Measurements from ENCODE around the gene RAB8A. TPM values are rescaled to one million over a fixed set of nuclear protein-coding genes. Genes with fewer than 3 reads are reported as not detected.
A peak's percentile ranks its signal among the peaks of the same experiment; 100 is the strongest.

The RAB8A gene
- total and polyA plus RNA-seq, 9 of the 15 experiments (the other 6 are each of a cell fraction or from before 2014, with no cell fraction given), result 11.2 to 102 (median 53.2) TPM

DNA sequence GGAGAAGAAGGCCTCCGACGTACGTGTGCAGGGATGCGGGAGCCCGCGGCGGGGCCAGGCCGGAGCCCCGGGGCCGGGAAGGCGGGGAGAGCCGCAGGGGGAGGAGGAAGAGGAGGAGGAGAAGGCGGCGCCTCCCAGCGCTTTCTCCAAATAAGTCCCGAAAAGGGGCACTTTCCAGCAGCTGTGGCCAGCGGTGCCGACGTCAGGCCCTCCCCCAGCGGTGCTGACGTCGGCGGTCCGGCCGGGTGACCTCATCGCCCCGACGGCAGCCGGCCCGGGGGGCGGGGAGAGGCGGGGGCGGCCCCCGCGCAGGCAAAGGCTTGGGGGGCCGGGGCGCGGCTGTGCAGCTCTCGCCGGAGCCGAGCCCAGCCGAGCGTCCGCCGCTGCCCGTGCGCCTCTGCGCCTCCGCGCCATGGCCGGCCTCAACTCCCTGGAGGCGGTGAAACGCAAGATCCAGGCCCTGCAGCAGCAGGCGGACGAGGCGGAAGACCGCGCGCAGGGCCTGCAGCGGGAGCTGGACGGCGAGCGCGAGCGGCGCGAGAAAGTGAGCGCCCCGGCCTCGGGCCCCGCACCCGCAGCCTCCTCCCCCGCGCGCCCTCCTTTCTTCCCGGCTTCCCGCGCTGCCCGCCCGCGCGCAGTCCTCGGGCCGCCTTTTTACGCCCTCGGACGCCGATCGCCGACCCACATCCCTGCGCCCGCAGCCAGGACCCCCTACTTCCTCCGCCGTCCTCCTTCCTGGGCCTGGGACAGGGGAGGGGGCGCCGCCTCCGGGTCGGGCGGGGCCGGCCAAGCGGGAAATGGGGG, 35.3 kb upstream of the RAB8A start, which contains the start of gene TPM4 (continued):
- TF ChIP-seq, protein P1, sequence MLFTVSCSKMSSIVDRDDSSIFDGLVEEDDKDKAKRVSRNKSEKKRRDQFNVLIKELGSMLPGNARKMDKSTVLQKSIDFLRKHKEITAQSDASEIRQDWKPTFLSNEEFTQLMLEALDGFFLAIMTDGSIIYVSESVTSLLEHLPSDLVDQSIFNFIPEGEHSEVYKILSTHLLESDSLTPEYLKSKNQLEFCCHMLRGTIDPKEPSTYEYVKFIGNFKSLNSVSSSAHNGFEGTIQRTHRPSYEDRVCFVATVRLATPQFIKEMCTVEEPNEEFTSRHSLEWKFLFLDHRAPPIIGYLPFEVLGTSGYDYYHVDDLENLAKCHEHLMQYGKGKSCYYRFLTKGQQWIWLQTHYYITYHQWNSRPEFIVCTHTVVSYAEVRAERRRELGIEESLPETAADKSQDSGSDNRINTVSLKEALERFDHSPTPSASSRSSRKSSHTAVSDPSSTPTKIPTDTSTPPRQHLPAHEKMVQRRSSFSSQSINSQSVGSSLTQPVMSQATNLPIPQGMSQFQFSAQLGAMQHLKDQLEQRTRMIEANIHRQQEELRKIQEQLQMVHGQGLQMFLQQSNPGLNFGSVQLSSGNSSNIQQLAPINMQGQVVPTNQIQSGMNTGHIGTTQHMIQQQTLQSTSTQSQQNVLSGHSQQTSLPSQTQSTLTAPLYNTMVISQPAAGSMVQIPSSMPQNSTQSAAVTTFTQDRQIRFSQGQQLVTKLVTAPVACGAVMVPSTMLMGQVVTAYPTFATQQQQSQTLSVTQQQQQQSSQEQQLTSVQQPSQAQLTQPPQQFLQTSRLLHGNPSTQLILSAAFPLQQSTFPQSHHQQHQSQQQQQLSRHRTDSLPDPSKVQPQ (CRISPR knock-in tag; IDR thresholded peaks at IDR 0.05; ENCODE audit: borderline replicate concordance), result no peak
- TF ChIP-seq RAD51 (IDR thresholded peaks at IDR 0.05; ENCODE audit: borderline replicate concordance, low read depth) (no peak), EGR1 (conservative IDR thresholded peaks at IDR 0.05) (peak; percentile 81), TSC22D4 (tag; IDR thresholded peaks at IDR 0.05) (no peak), SIN3B (IDR thresholded peaks at IDR 0.05; ENCODE audit: low read depth) (0 out of 2 replicates have a peak, but pooled peaks have one; percentile 18), POLR2AphosphoS5 (IDR thresholded peaks at IDR 0.05; ENCODE audit: control insufficient read depth, insufficient read depth, low read depth, low read length) (peak; percentile 29; the same call in 1 of the 2 replicates), ZBTB17 (CRISPR knock-in tag; IDR thresholded peaks at IDR 0.05) (0 out of 2 replicates have a peak, but pooled peaks have one; percentile 52), GABPA (tag; conservative IDR thresholded peaks at IDR 0.05; ENCODE audit: low read depth) (peak; percentile 59), MAZ (CRISPR knock-in tag; conservative IDR thresholded peaks at IDR 0.05 in 1 of 2, IDR thresholded peaks at IDR 0.05 in 1 of 2) (peak; percentile 45 to 97), FOSL1 (tag; conservative IDR thresholded peaks at IDR 0.05) (peak; percentile 72), RBFOX2 (IDR thresholded peaks at IDR 0.05; ENCODE audit: low read depth, low read length) (peak; percentile 86), POLR2G (IDR thresholded peaks at IDR 0.05; ENCODE audit: low read depth, low read length) (peak; percentile 88), GTF2E2 (tag; IDR thresholded peaks at IDR 0.05) (peak; percentile 83), PML (IDR thresholded peaks at IDR 0.05; ENCODE audit: low read length) (peak; percentile 46; the same call in 1 of the 2 replicates), YY1 (IDR thresholded peaks at IDR 0.05; ENCODE audit: borderline replicate concordance in 1 of 3, control insufficient read depth in 1 of 3, extremely low read depth in 1 of 3, insufficient read depth in 3 of 3, insufficient read length in 1 of 3, insufficient replicate concordance in 2 of 3, low read depth in 1 of 3, low read length in 2 of 3) (peak in 2 of 3 experiments; percentile 56 to 73), FIP1L1 (IDR thresholded peaks at IDR 0.05; ENCODE audit: low read depth, low read length, poor library complexity, severe bottlenecking) (peak; percentile 74), NR2C1 (IDR thresholded peaks at IDR 0.05) (no peak), NR2C1 (tag; IDR thresholded peaks at IDR 0.05) (no peak), ZSCAN29 (IDR thresholded peaks at IDR 0.05) (no peak)
- TF ChIP-seq, protein P2, sequence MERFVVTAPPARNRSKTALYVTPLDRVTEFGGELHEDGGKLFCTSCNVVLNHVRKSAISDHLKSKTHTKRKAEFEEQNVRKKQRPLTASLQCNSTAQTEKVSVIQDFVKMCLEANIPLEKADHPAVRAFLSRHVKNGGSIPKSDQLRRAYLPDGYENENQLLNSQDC (CRISPR knock-in tag; IDR thresholded peaks at IDR 0.05), result no peak
- TF ChIP-seq, protein P3, sequence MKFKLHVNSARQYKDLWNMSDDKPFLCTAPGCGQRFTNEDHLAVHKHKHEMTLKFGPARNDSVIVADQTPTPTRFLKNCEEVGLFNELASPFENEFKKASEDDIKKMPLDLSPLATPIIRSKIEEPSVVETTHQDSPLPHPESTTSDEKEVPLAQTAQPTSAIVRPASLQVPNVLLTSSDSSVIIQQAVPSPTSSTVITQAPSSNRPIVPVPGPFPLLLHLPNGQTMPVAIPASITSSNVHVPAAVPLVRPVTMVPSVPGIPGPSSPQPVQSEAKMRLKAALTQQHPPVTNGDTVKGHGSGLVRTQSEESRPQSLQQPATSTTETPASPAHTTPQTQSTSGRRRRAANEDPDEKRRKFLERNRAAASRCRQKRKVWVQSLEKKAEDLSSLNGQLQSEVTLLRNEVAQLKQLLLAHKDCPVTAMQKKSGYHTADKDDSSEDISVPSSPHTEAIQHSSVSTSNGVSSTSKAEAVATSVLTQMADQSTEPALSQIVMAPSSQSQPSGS (CRISPR knock-in tag; IDR thresholded peaks at IDR 0.05), result 0 out of 2 replicates have a peak, but pooled peaks have one; percentile 31
- TF ChIP-seq, protein P4, sequence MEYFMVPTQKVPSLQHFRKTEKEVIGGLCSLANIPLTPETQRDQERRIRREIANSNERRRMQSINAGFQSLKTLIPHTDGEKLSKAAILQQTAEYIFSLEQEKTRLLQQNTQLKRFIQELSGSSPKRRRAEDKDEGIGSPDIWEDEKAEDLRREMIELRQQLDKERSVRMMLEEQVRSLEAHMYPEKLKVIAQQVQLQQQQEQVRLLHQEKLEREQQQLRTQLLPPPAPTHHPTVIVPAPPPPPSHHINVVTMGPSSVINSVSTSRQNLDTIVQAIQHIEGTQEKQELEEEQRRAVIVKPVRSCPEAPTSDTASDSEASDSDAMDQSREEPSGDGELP (CRISPR knock-in tag; IDR thresholded peaks at IDR 0.05; ENCODE audit: borderline replicate concordance), result peak; percentile 96
